BE2C (cell line): ENCODE measurements around the gene DDX39B.

Experiments
- DNase-seq: peaks from one replicate; pipeline ENCODE4 v3.0.0-alpha.2; 2020
- H3K27me3 ChIP-seq: fragments of 250-450 bp; sonication (Bioruptor Pico); 2 replicates; pipeline ENCODE4 v1.5.1; 2020; ENCODE audit warnings: mild to moderate bottlenecking
- H3K36me3 ChIP-seq: fragments of 250-450 bp; sonication (Bioruptor Pico); 2 replicates; pipeline ENCODE4 v1.5.1; 2020; ENCODE audit warnings: mild to moderate bottlenecking
- H3K4me1 ChIP-seq: fragments of 250-450 bp; sonication (Bioruptor Pico); 2 replicates; pipeline ENCODE4 v1.5.1; 2020
- H3K4me3 ChIP-seq: 2 replicates; pipeline ENCODE4 v1.5.1; 2011; ENCODE audit warnings: low read depth, low read length
- H3K9me3 ChIP-seq: fragments of 250-450 bp; sonication (Bioruptor Pico); 2 replicates; pipeline ENCODE4 v1.5.1; 2020
- TF ChIP-seq, protein P1 (sequence below): IDR thresholded peaks from 2 replicates; pipeline ENCODE4 v1.5.1; 2012; ENCODE audit warnings: mild to moderate bottlenecking, low read depth, low read length

Gene DDX39B

DNA sequence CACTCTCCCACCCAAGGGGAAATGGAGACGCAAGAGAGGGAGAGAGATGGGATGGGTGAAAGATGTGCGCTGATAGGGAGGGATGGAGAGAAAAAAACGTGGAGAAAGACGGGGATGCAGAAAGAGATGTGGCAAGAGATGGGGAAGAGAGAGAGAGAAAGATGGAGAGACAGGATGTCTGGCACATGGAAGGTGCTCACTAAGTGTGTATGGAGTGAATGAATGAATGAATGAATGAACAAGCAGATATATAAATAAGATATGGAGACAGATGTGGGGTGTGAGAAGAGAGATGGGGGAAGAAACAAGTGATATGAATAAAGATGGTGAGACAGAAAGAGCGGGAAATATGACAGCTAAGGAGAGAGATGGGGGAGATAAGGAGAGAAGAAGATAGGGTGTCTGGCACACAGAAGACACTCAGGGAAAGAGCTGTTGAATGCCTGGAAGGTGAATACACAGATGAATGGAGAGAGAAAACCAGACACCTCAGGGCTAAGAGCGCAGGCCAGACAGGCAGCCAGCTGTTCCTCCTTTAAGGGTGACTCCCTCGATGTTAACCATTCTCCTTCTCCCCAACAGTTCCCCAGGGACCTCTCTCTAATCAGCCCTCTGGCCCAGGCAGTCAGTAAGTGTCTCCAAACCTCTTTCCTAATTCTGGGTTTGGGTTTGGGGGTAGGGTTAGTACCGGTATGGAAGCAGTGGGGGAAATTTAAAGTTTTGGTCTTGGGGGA, 34.3 kb upstream of the DDX39B start:
- H3K4me1 ChIP-seq: peaks cover 6% of the 10 kb centered on the region; the same call in 1 of the 2 replicates
- no peak for DNase-seq
- H3K27me3 ChIP-seq: no peaks in the 10 kb centered on the region

GRCh38 chr6:31575335-31575901, 33.6 kb upstream of the DDX39B start, which contains the start of gene TNF:
Gene TNF (plus strand): TSS chr6:31575565. CDS start chr6:31575742, 177 bp downstream.
- DNase-seq: no peak
- no peaks in the 10 kb centered on the region for H3K36me3 ChIP-seq
- TF ChIP-seq, protein P1, sequence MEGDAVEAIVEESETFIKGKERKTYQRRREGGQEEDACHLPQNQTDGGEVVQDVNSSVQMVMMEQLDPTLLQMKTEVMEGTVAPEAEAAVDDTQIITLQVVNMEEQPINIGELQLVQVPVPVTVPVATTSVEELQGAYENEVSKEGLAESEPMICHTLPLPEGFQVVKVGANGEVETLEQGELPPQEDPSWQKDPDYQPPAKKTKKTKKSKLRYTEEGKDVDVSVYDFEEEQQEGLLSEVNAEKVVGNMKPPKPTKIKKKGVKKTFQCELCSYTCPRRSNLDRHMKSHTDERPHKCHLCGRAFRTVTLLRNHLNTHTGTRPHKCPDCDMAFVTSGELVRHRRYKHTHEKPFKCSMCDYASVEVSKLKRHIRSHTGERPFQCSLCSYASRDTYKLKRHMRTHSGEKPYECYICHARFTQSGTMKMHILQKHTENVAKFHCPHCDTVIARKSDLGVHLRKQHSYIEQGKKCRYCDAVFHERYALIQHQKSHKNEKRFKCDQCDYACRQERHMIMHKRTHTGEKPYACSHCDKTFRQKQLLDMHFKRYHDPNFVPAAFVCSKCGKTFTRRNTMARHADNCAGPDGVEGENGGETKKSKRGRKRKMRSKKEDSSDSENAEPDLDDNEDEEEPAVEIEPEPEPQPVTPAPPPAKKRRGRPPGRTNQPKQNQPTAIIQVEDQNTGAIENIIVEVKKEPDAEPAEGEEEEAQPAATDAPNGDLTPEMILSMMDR: no peak
- no peak within 1 kb of the TSS for H3K4me3 ChIP-seq
- H3K4me1 ChIP-seq: peaks cover 6% of the 10 kb centered on the region; the same call in 1 of the 2 replicates
- no peaks in the 10 kb centered on the region for H3K27me3 ChIP-seq
- no peaks in the 10 kb centered on the region for H3K9me3 ChIP-seq

More for the DNA sequence above, 34.3 kb upstream of the DDX39B start:
- TF ChIP-seq, protein P1: no peak
- Histone ChIP-seq H3K4me3 (no peak overlapping the region), H3K36me3 (no peaks in the 10 kb centered on the region), H3K9me3 (no peaks in the 10 kb centered on the region)

DNA sequence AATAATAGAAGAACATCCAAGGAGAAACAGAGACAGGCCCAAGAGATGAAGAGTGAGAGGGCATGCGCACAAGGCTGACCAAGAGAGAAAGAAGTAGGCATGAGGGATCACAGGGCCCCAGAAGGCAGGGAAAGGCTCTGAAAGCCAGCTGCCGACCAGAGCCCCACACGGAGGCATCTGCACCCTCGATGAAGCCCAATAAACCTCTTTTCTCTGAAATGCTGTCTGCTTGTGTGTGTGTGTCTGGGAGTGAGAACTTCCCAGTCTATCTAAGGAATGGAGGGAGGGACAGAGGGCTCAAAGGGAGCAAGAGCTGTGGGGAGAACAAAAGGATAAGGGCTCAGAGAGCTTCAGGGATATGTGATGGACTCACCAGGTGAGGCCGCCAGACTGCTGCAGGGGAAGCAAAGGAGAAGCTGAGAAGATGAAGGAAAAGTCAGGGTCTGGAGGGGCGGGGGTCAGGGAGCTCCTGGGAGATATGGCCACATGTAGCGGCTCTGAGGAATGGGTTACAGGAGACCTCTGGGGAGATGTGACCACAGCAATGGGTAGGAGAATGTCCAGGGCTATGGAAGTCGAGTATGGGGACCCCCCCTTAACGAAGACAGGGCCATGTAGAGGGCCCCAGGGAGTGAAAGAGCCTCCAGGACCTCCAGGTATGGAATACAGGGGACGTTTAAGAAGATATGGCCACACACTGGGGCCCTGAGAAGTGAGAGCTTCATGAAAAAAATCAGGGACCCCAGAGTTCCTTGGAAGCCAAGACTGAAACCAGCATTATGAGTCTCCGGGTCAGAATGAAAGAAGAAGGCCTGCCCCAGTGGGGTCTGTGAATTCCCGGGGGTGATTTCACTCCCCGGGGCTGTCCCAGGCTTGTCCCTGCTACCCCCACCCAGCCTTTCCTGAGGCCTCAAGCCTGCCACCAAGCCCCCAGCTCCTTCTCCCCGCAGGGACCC, 32.6 kb upstream of the DDX39B start:
- Histone ChIP-seq H3K4me1 (peaks cover 6% of the 10 kb centered on the region; the same call in 1 of the 2 replicates), H3K4me3 (no peak overlapping the region)

GRCh38 chr6:31573239-31574105, 31.7 kb upstream of the DDX39B start:
- DNase-seq: no peak
- Histone ChIP-seq H3K36me3 (no peaks in the 10 kb centered on the region), H3K4me1 (peaks cover 6% of the 10 kb centered on the region; the same call in 1 of the 2 replicates), H3K27me3 (no peaks in the 10 kb centered on the region; the same call in 1 of the 2 replicates), H3K4me3 (no peak overlapping the region), H3K9me3 (no peaks in the 10 kb centered on the region)
- TF ChIP-seq, protein P1: no peak

More for the DNA sequence above, 32.6 kb upstream of the DDX39B start:
- DNase-seq: no peak
- Histone ChIP-seq H3K27me3 (no peaks in the 10 kb centered on the region), H3K36me3 (no peaks in the 10 kb centered on the region), H3K9me3 (no peaks in the 10 kb centered on the region)
- TF ChIP-seq, protein P1: no peak
